Osteocyte (in vitro differentiated cells): Measurements from ENCODE around the gene EVA1C. TPM values are rescaled to one million over a fixed set of nuclear protein-coding genes. Genes with fewer than 3 reads are reported as not detected.

Source experiments
- DNase-seq: peaks from one replicate; pipeline ENCODE4 v3.0.0; 2021; ENCODE audit warnings: mixed read lengths; ENCODE audit not compliant: unreplicated experiment; ENCODE audit errors: extremely low spot score
- H3K27ac Mint-ChIP-seq: one replicate; pipeline ENCODE4 v1.8.0; 2021; ENCODE audit warnings: mild to moderate bottlenecking, mixed read lengths; ENCODE audit not compliant: unreplicated experiment
- H3K27me3 Mint-ChIP-seq: one replicate; pipeline ENCODE4 v1.8.0; 2021; ENCODE audit warnings: mixed read lengths; ENCODE audit not compliant: unreplicated experiment
- H3K36me3 Mint-ChIP-seq: one replicate; pipeline ENCODE4 v1.8.0; 2021; ENCODE audit warnings: mixed read lengths; ENCODE audit not compliant: unreplicated experiment
- H3K4me1 Mint-ChIP-seq: one replicate; pipeline ENCODE4 v1.8.0; 2021; ENCODE audit warnings: mixed read lengths; ENCODE audit not compliant: unreplicated experiment
- H3K4me3 Mint-ChIP-seq: one replicate; pipeline ENCODE4 v1.8.0; 2021; ENCODE audit warnings: mild to moderate bottlenecking, moderate library complexity, mixed read lengths; ENCODE audit not compliant: unreplicated experiment
- H3K9me3 Mint-ChIP-seq: one replicate; pipeline ENCODE4 v1.8.0; 2021; ENCODE audit warnings: mixed read lengths; ENCODE audit not compliant: unreplicated experiment
- total RNA-seq: library from RNA; stranded (reverse); gene quantifications from 2 replicates; pipeline ENCODE4 v1.2.1, GENCODE V29; 2021
- TF ChIP-seq, protein P1 (sequence below): fragments of 200-600 bp; sonication (generic); IDR thresholded peaks from 2 replicates; pipeline ENCODE4 v1.5.0; 2021; ENCODE audit warnings: antibody characterized with exemption, mild to moderate bottlenecking, moderate library complexity

The EVA1C gene
- total RNA-seq, 1 donor from 2014 or later: 3.0 TPM

DNA sequence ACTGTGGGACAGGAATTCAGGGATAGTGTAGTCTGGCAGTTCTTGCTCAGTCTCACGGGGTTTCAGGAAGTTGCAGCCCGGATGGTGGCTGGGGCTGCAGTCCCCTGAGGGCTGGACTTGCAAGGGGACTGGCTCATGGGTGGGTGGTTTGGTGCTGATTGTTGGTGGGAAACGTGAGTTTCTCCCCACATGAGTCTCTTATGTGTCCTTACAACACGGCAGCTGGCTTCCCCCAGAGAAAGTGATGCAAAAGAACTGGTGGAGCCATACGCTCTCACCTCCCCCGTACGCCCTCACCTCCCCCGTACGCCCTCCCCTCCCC, 64.9 kb downstream of the EVA1C start:
- TF ChIP-seq, protein P1, sequence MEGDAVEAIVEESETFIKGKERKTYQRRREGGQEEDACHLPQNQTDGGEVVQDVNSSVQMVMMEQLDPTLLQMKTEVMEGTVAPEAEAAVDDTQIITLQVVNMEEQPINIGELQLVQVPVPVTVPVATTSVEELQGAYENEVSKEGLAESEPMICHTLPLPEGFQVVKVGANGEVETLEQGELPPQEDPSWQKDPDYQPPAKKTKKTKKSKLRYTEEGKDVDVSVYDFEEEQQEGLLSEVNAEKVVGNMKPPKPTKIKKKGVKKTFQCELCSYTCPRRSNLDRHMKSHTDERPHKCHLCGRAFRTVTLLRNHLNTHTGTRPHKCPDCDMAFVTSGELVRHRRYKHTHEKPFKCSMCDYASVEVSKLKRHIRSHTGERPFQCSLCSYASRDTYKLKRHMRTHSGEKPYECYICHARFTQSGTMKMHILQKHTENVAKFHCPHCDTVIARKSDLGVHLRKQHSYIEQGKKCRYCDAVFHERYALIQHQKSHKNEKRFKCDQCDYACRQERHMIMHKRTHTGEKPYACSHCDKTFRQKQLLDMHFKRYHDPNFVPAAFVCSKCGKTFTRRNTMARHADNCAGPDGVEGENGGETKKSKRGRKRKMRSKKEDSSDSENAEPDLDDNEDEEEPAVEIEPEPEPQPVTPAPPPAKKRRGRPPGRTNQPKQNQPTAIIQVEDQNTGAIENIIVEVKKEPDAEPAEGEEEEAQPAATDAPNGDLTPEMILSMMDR: no peak
- H3K27me3 Mint-ChIP-seq: no peaks in the 10 kb centered on the region
- no peak overlapping the region for H3K27ac Mint-ChIP-seq
- DNase-seq: no peak
- H3K9me3 Mint-ChIP-seq: no peaks in the 10 kb centered on the region
- H3K4me1 Mint-ChIP-seq: peaks cover 28% of the 10 kb centered on the region
- peaks cover 4% of the 10 kb centered on the region for H3K36me3 Mint-ChIP-seq
- H3K4me3 Mint-ChIP-seq: no peak overlapping the region

- TF ChIP-seq, protein P1: no peak
- no peak for DNase-seq
- Mint-ChIP-seq H3K36me3 (no peaks in the 10 kb centered on the region), H3K27ac (no peak overlapping the region), H3K9me3 (no peaks in the 10 kb centered on the region), H3K4me1 (peaks cover 6% of the 10 kb centered on the region), H3K27me3 (no peaks in the 10 kb centered on the region), H3K4me3 (no peak overlapping the region)
Observed at GRCh38 chr21:32481875-32482408, 69.4 kb downstream of the EVA1C start.

DNA sequence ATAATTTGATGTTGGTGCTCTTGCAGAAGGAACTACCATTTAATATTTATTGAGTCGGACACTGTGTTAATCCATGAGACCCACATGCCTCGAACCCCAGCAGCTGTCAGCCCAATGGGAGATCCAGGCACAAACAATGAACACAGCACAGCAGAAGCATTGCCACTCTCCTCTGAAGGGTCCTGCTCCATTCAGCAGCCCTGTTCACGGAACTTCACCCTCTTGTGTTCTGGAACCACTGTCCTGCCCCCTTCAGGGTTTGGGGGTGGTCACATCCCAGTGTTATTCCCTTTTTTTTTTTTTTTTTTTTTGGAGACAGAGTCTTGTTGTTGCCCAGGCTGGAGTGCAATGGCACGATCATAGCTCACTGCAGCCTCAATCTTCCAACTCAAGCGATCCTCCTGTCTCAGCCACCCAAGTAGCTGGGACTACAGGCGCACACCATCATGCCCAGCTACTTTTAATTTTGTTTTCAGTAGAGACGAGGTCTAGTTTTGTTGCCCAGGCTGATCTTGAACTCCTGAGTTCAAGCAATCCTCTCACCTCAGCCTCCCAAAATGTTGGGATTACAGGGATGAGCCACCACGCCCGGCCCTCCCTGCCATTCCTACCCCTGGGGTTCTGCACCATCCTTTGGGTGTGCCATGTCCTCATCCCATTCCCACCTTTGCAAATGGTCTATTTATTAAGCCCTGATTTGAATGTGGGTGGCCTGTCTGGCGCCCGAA, 70.2 kb downstream of the EVA1C start:
- Mint-ChIP-seq H3K4me1 (peaks cover 6% of the 10 kb centered on the region), H3K4me3 (no peak overlapping the region), H3K27me3 (no peaks in the 10 kb centered on the region), H3K27ac (no peak overlapping the region), H3K9me3 (no peaks in the 10 kb centered on the region), H3K36me3 (no peaks in the 10 kb centered on the region)
- no peak for DNase-seq
- TF ChIP-seq, protein P1: no peak

- Mint-ChIP-seq H3K4me1 (peaks cover 6% of the 10 kb centered on the region), H3K27me3 (no peaks in the 10 kb centered on the region), H3K27ac (no peak overlapping the region), H3K9me3 (no peaks in the 10 kb centered on the region), H3K4me3 (no peak overlapping the region), H3K36me3 (no peaks in the 10 kb centered on the region)
- no peak for DNase-seq
- TF ChIP-seq, protein P1: no peak
Observed at GRCh38 chr21:32483293-32483595, 70.7 kb downstream of the EVA1C start.

- no peaks in the 10 kb centered on the region for H3K36me3 Mint-ChIP-seq
- H3K9me3 Mint-ChIP-seq: peaks cover 6% of the 10 kb centered on the region
- H3K27me3 Mint-ChIP-seq: no peaks in the 10 kb centered on the region
- peaks cover 4% of the 10 kb centered on the region for H3K4me1 Mint-ChIP-seq
- no peak overlapping the region for H3K4me3 Mint-ChIP-seq
- no peak for DNase-seq
- H3K27ac Mint-ChIP-seq: no peak overlapping the region
- TF ChIP-seq, protein P1: no peak
Observed at GRCh38 chr21:32484706-32485380, 72.3 kb downstream of the EVA1C start.
